GM19193 (cell line): ENCODE results near the gene ZNF764.

ENCODE experiments used
- POLR2A ChIP-seq: IDR thresholded peaks from 4 replicates; pipeline ENCODE4 v1.6.1; 2011; ENCODE audit not compliant: insufficient read depth, insufficient read length; ENCODE audit errors: extremely low read depth

Gene ZNF764

GRCh38 chr16:30557957-30558788 is at the start of gene ZNF764:
Gene ZNF764 (minus strand): TSS chr16:30558374. CDS start chr16:30558182, 192 bp downstream.
- peak; percentile 61 for TF ChIP-seq POLR2A

GRCh38 chr16:30606004-30606403 is 47.8 kb upstream of the ZNF764 start:
- no peak for TF ChIP-seq POLR2A

GRCh38 chr16:30605158-30605557 is 47.0 kb upstream of the ZNF764 start:
- TF ChIP-seq POLR2A: no peak

GRCh38 chr16:30604316-30604947 is 46.3 kb upstream of the ZNF764 start:
- TF ChIP-seq POLR2A: no peak

GRCh38 chr16:30603945-30604315 is 45.8 kb upstream of the ZNF764 start:
- no peak for TF ChIP-seq POLR2A

- TF ChIP-seq POLR2A: no peak
These were observed 44.6 kb upstream of the ZNF764 start for GRCh38 chr16:30602616-30603277.

- no peak for TF ChIP-seq POLR2A
These were observed 43.8 kb upstream of the ZNF764 start for GRCh38 chr16:30601966-30602365.

GRCh38 chr16:30600929-30601328 is 42.8 kb upstream of the ZNF764 start:
- no peak for TF ChIP-seq POLR2A

GRCh38 chr16:30600215-30600614 is 42.0 kb upstream of the ZNF764 start:
- TF ChIP-seq POLR2A: no peak

- no peak for TF ChIP-seq POLR2A
These were observed 34.7 kb upstream of the ZNF764 start for GRCh38 chr16:30592871-30593270.

- TF ChIP-seq POLR2A: no peak
These were observed 30.5 kb upstream of the ZNF764 start for GRCh38 chr16:30588651-30589050.

GRCh38 chr16:30585400-30586191 is 27.4 kb upstream of the ZNF764 start, which contains the start of gene ZNF785:
Gene ZNF785 (minus strand): TSS chr16:30585697. CDS start chr16:30585611, 86 bp downstream.
- TF ChIP-seq POLR2A: peak; percentile 52

- peak; percentile 17 for TF ChIP-seq POLR2A
These were observed 26.8 kb upstream of the ZNF764 start for GRCh38 chr16:30585022-30585399.

- TF ChIP-seq POLR2A: no peak
These were observed 24.6 kb upstream of the ZNF764 start for GRCh38 chr16:30582611-30583340.
